Muscle layer of colon (tissue), 2 donors: ENCODE results near the gene TH.
"Not testable (repeated sequence)": the region's sequence is repeated elsewhere in the genome, so short reads cannot be mapped to it uniquely, and the experiment has no call there.

ENCODE experiments used
- H3K27ac ChIP-seq: one replicate; pipeline ENCODE4 v1.7.0; 2013; ENCODE audit warnings: low read depth, mild to moderate bottlenecking, low read length, moderate library complexity
- H3K27me3 ChIP-seq, 2 donors: one replicate each; pipeline ENCODE4 v1.7.0; 2013; ENCODE audit warnings: low read length in 2 of 2, mild to moderate bottlenecking in 2 of 2; ENCODE audit not compliant: insufficient read depth in 2 of 2, control insufficient read depth in 1 of 2
- H3K36me3 ChIP-seq: one replicate; pipeline ENCODE4 v1.7.0; 2013; ENCODE audit warnings: mild to moderate bottlenecking, low read length; ENCODE audit not compliant: insufficient read depth
- H3K4me1 ChIP-seq: one replicate; pipeline ENCODE4 v1.7.0; 2013; ENCODE audit warnings: mild to moderate bottlenecking, low read length; ENCODE audit not compliant: insufficient read depth
- H3K4me3 ChIP-seq, 2 donors: one replicate each; pipeline ENCODE4 v1.7.0; 2013; ENCODE audit warnings: low read length in 2 of 2, low read depth in 1 of 2, mild to moderate bottlenecking in 1 of 2, moderate library complexity in 1 of 2
- H3K9ac ChIP-seq: one replicate; pipeline ENCODE4 v1.7.0; 2013; ENCODE audit warnings: low read length
- H3K9me3 ChIP-seq: one replicate; pipeline ENCODE4 v1.7.0; 2013; ENCODE audit warnings: mild to moderate bottlenecking, low read length
- donor health status: abdominal sarcoma.
- donor health status: Adenocarcinoma of cecum.

The TH gene

GRCh38 chr11:2180347-2180746, 8.7 kb upstream of the TH start:
- no peaks in the 10 kb centered on the region for H3K36me3 ChIP-seq
- no peak overlapping the region for H3K4me3 ChIP-seq
- H3K27ac ChIP-seq = no peak overlapping the region
- no peak overlapping the region for H3K9ac ChIP-seq
- H3K4me1 ChIP-seq = no peaks in the 10 kb centered on the region
- peaks cover 0 to 3% of the 10 kb centered on the region in 2 donors for H3K27me3 ChIP-seq
- no peaks in the 10 kb centered on the region for H3K9me3 ChIP-seq

GRCh38 chr11:2179516-2179915, 7.9 kb upstream of the TH start:
- no peak overlapping the region for H3K4me3 ChIP-seq
- H3K27ac ChIP-seq = no peak overlapping the region
- H3K4me1 ChIP-seq = no peaks in the 10 kb centered on the region
- H3K27me3 ChIP-seq = peaks cover 0 to 4% of the 10 kb centered on the region in 2 donors
- no peaks in the 10 kb centered on the region for H3K36me3 ChIP-seq
- no peaks in the 10 kb centered on the region for H3K9me3 ChIP-seq
- H3K9ac ChIP-seq = no peak overlapping the region

GRCh38 chr11:2178906-2179494, 7.4 kb upstream of the TH start:
- no peaks in the 10 kb centered on the region for H3K36me3 ChIP-seq
- H3K9ac ChIP-seq = no peak overlapping the region
- H3K27ac ChIP-seq = no peak overlapping the region
- H3K9me3 ChIP-seq = no peaks in the 10 kb centered on the region
- peaks cover 0 to 7% of the 10 kb centered on the region in 2 donors for H3K27me3 ChIP-seq
- no peaks in the 10 kb centered on the region for H3K4me1 ChIP-seq
- no peak overlapping the region for H3K4me3 ChIP-seq

GRCh38 chr11:2178055-2178773, 6.6 kb upstream of the TH start:
- H3K4me1 ChIP-seq, H3K9ac ChIP-seq, H3K4me3 ChIP-seq, H3K27me3 ChIP-seq, H3K9me3 ChIP-seq, H3K36me3 ChIP-seq, H3K27ac ChIP-seq: not testable (repeated sequence)

- H3K27me3 ChIP-seq = peaks cover 0 to 7% of the 10 kb centered on the region in 2 donors
- no peaks in the 10 kb centered on the region for H3K4me1 ChIP-seq
Observed at GRCh38 chr11:2177076-2177475, 5.5 kb upstream of the TH start.

GRCh38 chr11:2176389-2176900, 4.8 kb upstream of the TH start:
- Histone ChIP-seq H3K4me3 (no peak overlapping the region), H3K9ac (no peak overlapping the region), H3K27me3 (peaks cover 0 to 7% of the 10 kb centered on the region in 2 donors), H3K9me3 (no peaks in the 10 kb centered on the region), H3K36me3 (no peaks in the 10 kb centered on the region), H3K4me1 (no peaks in the 10 kb centered on the region), H3K27ac (no peak overlapping the region)

More at GRCh38 chr11:2177076-2177475, 5.5 kb upstream of the TH start:
- Histone ChIP-seq H3K27ac (no peak overlapping the region), H3K4me3 (no peak overlapping the region), H3K9ac (no peak overlapping the region), H3K36me3 (no peaks in the 10 kb centered on the region), H3K9me3 (no peaks in the 10 kb centered on the region)

- no peak overlapping the region for H3K4me3 ChIP-seq
- no peaks in the 10 kb centered on the region for H3K9me3 ChIP-seq
- H3K4me1 ChIP-seq = no peaks in the 10 kb centered on the region
- H3K27me3 ChIP-seq = peaks cover 0 to 7% of the 10 kb centered on the region in 2 donors
- no peaks in the 10 kb centered on the region for H3K36me3 ChIP-seq
- H3K9ac ChIP-seq = no peak overlapping the region
- H3K27ac ChIP-seq = no peak overlapping the region
Observed at GRCh38 chr11:2175659-2176058, 4.0 kb upstream of the TH start.

- Histone ChIP-seq H3K9ac (no peak overlapping the region), H3K27ac (no peak overlapping the region), H3K9me3 (no peaks in the 10 kb centered on the region), H3K27me3 (peaks cover 0 to 4% of the 10 kb centered on the region in 2 donors), H3K4me1 (no peaks in the 10 kb centered on the region), H3K4me3 (no peak overlapping the region), H3K36me3 (no peaks in the 10 kb centered on the region)
Observed at GRCh38 chr11:2174361-2174760, 2.7 kb upstream of the TH start.

- peaks cover 0 to 8% of the 10 kb centered on the region in 2 donors for H3K27me3 ChIP-seq
- H3K9ac ChIP-seq = no peak overlapping the region
- no peak overlapping the region for H3K27ac ChIP-seq
- no peaks in the 10 kb centered on the region for H3K9me3 ChIP-seq
- H3K4me1 ChIP-seq = no peaks in the 10 kb centered on the region
- H3K36me3 ChIP-seq = no peaks in the 10 kb centered on the region
- no peak overlapping the region for H3K4me3 ChIP-seq
Observed at GRCh38 chr11:2173761-2174160, 2.1 kb upstream of the TH start.

GRCh38 chr11:2173150-2173693, 1.6 kb upstream of the TH start:
- Histone ChIP-seq H3K4me1 (no peaks in the 10 kb centered on the region), H3K9me3 (no peaks in the 10 kb centered on the region), H3K27ac (no peak overlapping the region), H3K27me3 (peaks cover 0 to 8% of the 10 kb centered on the region in 2 donors), H3K36me3 (no peaks in the 10 kb centered on the region), H3K9ac (no peak overlapping the region), H3K4me3 (no peak overlapping the region)

GRCh38 chr11:2172676-2173075, 1.1 kb upstream of the TH start:
- Histone ChIP-seq H3K36me3 (no peaks in the 10 kb centered on the region), H3K27me3 (peaks cover 0 to 8% of the 10 kb centered on the region in 2 donors), H3K4me3 (no peak overlapping the region), H3K9me3 (no peaks in the 10 kb centered on the region), H3K27ac (no peak overlapping the region), H3K9ac (no peak overlapping the region), H3K4me1 (no peaks in the 10 kb centered on the region)
